ENCODE measurements around the gene PALD1. TPM values are rescaled to one million over a fixed set of nuclear protein-coding genes. Genes with fewer than 3 reads are reported as not detected.
"Not testable (repeated sequence)": the region's sequence is repeated elsewhere in the genome, so short reads cannot be mapped to it uniquely, and the experiment has no call there.

PALD1 gene
- polyA plus RNA-seq, 4 donors: 10.5 to 13.3 (median 12.0) TPM

DNA sequence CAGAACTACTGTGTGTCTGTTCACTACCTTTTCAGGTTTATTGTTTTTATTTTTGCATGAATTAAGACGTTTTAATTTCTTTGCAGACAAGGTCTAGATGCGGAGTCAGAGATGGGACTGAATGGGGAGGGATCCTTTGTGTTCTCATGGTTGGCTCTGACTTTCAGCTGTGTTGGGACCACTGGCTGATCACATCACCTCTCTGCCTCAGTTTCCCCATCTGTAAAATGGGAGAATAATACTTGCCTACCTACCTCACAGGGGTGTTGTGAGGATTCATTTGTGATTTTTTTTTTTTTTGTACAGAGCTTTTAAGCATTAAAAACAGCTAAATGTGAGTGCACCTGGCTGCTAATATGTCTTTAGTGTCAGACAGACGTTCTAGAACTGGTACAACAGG, 89.5 kb downstream of the PALD1 start:
- no peak for DNase-seq (ENCODE audit: low read depth in 4 of 4, low spot score in 2 of 4)

DNA sequence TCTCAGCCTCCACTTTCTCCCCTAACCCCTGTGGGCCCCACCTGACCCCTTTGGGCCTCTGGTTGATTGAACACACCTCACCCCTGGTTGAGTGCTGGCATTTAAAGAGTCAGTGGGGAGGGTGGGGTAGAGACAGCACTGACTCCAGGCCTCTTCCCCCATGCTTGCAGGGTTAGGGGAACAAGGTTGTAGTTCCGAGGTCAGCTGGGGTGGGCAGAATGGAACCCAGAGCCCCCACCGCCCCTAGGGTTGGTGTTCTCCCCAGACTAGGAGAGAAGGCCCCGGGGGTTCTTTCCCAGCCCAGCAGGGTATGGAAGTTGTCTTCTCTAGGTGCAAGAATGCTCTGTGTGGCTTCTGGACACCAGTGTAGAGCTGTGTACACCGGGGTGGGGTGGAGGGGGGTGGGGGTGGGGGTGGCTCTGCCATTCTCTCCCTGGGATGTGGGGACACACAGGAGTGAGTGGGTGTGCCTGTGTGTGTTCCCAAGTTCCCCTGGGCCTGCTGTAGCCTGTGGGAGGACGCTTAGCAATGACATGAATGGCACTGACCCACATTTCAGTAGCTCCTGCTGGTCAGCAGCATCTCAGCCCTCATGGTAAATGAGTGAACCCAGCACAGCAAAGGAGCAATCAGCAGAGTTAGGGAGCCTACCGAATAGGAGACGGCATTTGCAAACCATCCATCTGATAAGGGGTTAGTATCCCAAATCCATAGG, 90.4 kb downstream of the PALD1 start:
- no peak for DNase-seq (ENCODE audit: low read depth in 4 of 4, low spot score in 2 of 4)

DNA sequence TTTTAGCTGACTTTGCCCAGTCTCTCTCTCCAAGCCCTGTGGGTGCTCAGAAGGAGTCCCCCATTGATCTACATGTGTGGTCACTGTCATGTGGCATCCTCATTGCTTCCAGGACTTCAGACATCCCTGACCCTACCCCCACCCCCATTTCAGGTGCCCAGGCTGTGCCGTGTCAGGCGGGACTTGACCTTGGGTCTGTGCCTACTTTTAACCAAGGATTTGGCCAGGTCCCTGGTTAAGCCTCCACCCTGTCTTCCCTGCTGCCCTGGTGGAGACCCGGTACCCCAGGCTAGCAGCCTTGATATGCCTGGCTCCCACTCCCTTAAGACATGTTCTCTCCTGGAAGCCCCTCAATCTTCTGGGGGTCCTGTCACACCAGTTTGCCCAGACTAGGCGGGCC, 92.7 kb downstream of the PALD1 start:
- no peak for DNase-seq (ENCODE audit: low read depth in 4 of 4, low spot score in 2 of 4)

DNA sequence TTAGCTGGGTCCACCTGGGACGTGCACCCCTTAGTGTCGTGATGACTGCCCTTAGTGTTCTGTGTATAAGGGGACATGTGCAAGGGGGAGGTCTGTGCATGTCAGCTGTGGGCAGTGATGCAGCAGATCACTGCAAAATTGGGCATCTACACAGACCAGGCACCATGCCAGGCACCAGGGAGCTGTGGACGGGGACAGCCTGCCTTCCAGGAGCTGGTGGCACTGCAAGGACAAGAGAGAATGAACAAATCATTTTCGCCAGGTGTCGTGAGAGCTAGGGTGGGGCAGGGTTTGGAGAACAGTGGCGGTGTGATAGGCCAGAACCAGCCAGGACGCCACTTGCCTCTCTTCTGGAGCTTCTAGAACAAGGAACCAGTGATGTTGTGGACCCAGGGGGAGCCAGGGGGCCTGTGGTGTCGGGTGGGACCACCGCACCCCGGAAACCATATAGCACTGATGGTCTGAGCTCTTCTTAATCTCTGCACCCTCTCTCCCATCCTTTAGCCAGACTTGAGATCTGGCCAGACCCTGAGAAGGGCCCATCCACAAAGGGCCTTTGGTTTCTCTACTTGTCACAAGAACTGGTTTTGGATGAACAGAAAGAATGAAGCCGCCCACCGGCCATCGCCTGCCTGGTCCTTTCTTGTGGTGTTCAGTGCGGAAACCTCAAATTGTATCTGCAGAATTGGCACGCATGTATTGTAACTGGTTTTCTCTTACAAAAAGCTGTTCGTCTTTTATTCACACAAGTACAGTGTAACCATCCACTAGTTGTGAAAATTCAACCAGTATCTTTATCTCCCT, 93.3 kb downstream of the PALD1 start:
- DNase-seq (ENCODE audit: low read depth in 4 of 4, low spot score in 2 of 4): no peak

DNA sequence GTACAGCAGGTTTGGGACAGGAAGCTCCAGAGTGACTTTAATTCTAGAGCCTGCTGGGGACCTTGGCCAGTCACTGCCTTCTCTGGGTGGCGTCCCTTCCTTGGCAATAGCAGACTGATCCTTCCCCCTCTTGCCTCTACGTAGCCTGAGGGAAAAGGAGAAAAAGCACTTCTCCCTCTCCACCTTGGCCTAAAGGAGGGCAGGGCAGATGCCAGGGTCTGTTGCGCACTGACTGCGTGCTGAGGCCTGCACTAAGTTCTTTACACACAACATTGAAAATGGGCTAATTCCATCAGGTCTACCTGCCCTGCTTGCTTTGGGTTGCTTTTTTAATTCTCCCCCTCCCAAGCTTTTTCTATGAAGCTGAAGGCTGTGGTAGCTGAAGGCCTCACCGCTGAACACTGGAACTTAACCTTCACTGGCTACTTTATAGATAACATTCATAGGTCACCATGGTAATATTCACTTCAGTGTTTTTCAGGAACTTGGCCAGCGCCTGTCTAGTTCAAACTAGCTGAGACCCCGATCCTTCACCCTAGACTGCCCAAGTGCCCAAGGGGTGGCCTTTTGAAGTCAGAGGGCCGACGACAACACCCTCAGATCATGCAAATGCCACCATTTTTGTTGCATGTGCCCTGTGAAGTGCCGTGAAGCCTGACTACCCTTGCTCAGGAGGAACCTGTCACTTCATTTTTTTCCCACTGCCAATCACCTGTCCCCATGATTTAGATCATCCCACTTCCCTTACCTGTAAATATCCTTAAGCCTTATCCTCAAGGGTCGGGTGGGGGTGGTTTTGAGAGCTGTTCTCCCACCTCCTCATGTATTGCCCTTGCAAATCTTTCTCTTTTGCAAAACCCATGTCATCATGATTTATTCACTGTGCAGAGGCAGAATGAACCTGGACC, 95.3 kb downstream of the PALD1 start:
- DNase-seq (ENCODE audit: low read depth in 4 of 4, low spot score in 2 of 4): no peak

DNA sequence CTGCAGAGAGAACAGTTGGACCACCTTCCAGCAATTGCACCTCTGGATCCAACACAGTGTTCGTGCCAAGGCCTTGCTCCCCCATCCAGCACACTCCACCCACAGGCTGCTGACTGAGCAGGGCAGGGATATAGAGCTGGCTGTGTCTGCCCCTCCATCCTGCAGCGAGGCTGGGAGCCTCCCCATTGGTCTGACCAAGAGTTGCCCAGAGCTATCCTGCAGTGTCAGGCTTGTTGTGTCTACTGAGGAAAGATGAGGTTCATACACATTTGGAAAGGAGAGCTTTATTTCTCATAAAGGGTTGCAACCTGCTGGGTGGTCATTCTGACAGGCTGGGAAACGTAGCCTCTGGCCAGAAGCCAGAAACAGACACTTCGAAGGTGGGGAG, 96.9 kb downstream of the PALD1 start:
- no peak for DNase-seq (ENCODE audit: low read depth in 4 of 4, low spot score in 2 of 4)

DNA sequence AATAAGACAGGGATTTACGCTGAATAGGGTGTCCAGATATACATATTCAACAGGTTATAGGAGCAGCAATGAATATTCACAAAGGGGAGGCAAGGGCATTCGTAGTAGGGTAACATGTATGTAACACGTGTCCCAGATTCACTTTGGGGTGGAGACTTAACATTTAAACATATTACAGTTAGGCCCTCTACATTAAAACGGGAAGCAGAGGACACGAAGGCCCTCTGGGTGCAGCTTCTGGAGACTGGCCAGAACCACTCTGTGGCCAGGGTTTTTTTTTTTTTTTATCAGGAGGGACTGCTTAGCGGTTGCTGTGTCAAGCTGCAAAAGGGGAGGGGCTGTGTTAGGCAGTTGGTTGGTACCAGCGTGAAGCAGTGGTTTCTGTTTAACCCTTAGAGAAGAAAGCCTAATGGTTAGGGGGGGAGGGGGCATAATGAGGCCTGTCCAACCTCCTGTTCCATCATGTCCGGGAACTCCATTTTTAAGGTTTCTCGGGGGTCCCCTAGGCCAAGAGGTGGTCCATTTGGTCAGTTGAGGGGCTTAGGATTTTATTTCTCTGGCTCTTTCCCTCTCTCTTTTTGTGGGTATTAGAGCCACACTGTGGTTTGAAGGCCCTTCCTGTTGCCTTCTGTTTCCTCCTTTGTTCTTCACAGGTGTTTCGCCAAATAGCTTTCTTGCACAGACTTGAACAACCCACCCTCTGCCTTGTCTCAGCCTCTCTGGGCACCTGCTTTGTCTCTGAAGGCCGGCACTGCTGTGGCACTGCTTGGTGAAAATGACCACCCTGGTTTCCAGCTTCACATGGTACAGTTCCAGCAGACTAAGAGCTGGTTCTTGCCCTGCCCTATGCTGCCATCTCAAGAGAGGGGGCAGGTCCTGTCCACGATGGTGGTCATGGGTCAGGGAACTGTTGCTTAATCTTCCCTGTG, 97.6 kb downstream of the PALD1 start:
- no peak for DNase-seq (ENCODE audit: low read depth in 4 of 4, low spot score in 2 of 4)

DNA sequence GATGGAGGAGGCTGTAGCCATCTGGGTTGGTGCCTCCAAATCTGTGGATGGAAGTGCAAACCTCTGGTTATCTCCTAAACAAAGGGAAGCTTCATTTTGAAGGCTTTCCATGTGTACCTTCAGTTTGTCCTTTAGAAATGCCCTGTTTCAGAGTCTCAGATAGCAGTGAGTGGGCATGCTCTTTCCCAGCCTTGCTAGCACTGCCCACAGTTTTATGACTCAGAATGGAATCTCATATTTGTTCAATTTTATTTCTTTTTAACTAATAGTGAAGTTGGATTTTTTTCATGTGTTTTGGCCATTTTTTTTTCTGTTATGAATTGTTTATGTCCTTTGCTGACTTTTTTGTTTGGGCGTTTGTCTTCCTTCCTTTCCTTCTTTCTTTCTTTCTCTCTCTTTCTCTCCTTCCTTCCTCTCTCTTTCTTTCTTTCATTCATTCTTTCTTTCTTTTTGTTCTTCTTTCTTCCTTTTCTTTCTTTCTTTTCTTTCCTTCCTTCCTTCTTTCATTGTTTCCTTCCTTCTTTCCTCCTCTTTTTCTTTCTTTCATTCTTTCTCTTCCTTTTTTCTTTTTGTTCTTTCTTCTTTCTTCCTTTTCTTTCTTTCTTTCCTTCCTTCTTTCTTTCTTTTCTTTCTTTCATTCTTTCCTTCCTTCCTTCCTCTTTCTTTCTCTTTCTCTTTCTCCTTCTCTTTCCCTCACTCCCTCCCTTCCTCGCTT, 98.4 kb downstream of the PALD1 start:
- DNase-seq (ENCODE audit: low read depth in 4 of 4, low spot score in 2 of 4): no peak

DNA sequence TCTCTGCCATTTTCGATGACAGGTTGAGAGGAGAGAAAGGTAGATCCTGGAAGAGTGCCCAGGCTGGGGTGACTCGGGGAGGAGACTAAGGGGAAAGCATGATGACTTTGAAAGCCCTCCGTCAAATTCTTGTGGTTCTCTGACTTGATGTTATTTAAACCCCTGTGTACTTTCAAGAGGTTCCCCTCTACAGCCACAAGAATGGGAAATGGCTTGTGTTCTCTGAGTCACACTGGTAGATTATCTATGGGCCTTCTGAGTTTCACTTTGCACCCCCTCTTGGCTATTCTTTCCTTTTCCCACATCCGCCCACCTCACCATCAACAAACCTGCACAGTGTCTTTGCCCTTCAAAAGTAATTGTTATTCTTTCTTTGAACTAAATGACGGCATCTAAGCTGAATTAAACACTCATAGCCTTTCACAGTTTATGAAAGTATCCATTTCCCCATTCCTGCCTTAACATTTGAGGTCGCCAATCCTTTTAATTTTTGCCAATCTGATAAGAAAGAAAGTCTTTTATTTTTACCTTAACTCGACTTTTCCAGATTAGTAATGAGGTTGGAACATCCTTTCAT, 99.9 kb downstream of the PALD1 start:
- DNase-seq (ENCODE audit: low read depth in 4 of 4, low spot score in 2 of 4): no peak

DNA sequence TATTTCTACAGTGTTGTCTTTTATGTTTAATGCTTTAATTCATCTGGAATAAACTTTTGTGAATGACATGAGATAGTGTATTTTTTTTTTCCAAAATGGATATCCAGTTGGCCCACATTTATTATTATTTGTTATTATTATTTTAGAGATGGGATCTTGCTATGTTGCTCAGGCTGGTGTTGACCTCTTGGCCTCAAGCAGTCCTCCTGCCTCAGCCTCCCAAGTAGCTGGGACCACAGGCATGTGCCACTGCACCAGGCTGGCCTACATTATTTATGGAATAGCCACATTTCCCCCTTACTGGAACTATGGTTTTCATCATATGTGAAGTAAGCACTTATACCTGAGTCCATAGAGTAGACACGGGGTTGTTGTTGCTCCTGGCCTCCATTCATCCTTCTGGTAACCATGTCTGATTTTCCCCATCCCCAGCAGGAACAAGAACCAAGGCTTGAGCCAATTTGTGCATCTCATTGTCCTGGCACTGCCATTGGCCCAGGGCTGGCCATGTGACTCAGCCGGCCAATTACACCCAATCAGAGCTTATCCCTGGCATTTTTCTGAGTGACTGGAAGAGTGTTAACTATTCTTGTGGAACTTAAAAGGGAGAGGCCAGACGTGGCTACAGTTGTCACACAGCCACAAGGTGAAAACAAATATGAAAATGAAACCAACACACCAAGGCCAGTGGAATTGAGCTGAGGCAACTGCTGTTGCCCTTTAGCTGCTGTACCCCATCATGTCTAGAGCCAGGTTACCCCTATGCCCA, 100.9 kb downstream of the PALD1 start:
- DNase-seq (ENCODE audit: low read depth in 4 of 4, low spot score in 2 of 4): no peak

DNA sequence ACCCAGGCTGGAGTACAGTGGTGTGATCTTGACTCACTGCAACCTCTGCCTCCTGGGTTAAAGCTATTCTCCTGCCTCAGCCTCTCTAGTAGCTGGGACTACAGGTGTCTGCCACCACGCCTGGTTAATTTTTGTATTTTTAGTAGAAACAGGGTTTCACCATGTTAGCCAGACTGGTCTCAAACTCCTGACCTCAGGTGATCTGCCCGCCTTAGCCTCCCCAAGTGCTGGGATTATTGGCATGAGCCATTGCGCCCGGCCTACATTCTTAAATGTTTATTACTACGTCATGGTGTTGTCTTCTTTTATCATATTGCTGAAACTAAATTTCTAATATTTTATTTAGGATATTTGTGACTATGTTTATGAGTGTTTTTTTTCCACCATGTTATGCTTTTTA, 102.6 kb downstream of the PALD1 start:
- DNase-seq (ENCODE audit: low read depth in 4 of 4, low spot score in 2 of 4): not testable (repeated sequence)

DNA sequence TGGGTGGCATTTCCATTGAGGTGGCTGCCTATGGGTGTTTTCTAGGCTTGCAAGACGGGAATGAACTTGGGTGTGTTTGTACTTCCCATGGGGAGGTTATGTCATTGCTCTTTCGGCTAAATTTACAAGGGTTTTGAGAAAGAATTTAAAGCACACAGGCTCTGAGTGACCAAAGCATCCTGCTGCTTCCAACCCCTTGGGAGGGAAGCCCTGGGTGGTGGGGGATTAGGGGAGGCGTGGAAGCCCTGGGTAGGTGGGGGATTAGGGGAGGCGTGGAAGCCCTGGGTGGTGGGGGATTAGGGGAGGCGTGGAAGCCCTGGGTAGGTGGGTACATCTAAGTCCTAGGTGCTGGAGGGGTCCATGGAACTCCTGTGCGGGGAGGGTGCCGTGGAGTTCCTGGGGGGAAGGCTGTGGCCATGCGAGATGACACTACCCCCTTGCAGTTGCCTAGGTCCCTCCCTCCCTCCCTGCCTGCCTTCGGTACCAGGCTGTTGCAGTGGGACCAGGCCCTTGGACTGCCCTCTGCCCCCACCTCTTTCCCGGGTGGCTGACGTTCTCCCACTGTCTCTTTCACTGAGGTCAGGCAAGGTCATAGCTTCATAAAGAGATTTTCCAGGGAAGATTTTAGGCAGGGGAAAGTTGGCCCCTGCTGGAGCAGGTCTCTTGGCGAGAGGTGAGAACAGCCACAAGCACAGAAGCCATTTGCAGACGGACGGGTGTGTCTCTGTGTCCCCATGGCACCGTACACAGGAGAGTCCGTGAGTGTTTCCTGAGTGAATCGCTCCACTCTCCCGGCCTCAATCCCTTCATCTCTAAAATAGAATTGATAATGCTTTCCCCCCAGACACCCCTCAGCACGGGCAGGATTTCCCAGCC, 104.5 kb downstream of the PALD1 start:
- no peak for DNase-seq (ENCODE audit: low read depth in 4 of 4, low spot score in 2 of 4)

DNA sequence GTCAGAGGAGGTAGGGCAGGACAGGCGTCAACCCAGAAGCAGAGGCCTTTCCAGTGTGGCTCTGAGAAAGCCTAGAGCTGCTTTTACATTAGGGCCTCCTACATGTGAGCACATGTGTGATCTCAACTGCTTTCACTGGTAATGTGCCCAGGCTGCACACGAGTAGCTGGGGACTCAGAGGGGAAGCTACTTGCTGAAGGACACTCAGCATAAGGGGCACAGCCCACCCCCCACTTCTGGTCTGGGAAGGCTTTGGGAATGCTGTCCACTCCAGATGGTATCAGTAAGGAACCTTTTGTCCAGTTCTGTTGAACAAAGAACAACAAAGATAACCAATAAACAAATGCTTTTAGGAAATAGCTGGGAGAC, 105.1 kb downstream of the PALD1 start:
- DNase-seq (ENCODE audit: low read depth in 4 of 4, low spot score in 2 of 4): no peak

DNA sequence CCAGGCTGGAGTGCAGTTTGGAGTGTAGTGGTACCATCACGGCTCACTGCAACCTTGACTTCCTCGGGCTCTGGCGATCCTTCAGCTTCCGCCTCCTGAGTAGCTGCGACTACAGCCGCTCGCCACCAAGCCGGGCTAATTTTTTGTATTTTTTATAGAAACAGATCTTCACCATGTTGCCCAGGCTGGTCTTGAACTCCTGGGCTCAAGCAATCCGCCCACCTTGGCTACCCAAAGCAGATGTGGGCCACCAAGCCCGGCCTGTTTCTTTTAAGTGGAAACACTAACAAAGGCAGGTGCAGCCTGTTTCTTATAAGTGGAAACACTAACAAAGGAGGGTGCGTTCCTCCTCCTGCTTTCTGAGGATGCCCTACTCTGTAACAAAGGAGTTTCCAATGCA, 105.8 kb downstream of the PALD1 start:
- no peak for DNase-seq (ENCODE audit: low read depth in 4 of 4, low spot score in 2 of 4)

DNA sequence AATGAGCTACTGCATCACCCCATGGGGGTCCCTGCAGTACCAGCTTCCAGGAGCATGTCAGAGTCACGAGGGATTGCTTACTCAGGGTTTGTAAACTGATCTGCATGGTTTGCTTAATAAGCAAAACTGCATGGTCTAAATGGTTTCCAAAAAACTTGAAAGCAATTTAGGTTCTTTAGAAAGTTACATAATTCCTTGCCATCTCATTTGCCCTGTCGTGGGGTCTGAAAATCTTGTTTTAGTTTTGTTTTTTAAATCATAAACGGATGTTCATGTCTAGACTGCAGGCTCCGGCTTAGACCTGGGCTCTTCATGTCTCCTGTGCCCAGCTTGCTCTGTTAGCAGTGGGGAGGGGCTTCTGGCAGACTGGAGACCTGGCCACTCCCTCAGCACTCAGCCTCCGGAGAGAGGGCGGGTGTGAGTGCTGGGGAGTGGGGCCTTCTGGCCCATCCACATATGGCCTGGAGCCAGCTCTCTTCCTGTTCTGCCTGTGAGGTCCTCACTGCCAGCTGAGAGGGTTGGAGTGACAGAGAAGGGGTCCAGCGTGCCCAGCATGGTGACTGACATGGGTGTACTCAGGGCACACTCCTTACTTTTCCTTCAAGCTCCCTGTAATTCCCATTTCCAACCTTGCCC, 106.5 kb downstream of the PALD1 start:
- peak in 1 of 4 donors; percentile 69 for DNase-seq (ENCODE audit: low read depth in 4 of 4, low spot score in 2 of 4)

DNA sequence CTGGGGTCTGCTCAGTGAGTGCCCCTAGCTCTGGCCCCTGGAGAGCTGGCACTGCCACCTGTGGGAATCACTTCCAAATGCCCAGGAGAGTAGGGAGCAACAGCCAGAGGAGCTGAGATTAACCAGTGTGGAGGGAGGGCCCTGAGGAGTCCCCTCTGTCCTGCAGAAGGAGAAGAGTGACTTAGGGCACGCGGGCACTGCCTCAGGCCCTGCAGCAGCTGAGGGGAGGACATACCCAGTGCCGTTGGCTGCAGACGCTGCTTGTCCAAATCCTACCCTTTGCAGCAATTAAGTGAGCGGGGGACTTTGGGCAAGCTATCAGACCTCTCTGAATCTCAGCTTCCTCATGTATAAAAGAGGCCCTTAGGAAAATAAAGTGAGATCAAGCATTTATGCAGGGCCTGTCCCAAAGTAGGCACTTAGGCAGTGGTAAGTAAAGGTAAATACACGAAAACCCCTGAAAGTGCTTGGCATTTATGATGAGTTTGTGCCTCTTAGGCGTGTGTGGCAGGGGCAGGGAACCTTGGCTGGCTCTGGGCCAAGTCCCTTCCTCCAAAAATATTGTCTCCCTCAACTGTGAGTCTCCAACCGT, 107.1 kb downstream of the PALD1 start:
- DNase-seq (ENCODE audit: low read depth in 4 of 4, low spot score in 2 of 4): no peak

Data from left renal cortex interstitium (tissue), 4 donors.